ENCODE measurements around the gene MR1.

Gene MR1

DNA sequence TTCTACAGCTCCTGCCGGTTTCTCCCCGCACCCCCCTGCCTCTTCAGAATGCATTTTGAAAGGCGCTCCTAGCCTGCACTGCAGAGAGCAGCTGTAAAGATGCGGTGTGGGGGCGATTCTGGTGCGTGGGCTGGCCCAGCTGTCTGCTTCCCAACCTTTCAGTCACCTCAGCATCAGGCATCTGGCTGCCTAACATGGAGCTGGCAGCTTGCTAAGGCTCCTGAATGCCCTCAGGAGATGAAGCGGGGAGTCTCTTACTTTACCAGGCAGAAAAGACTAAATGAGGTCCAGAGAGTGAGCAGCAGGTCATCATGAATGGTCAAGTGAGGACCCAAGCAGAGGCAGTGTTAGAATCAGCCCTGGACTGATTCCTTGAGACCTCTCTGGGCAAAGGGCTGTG is 63.5 kb downstream of the MR1 start:
- no peak for DNase-seq
- H3K27me3 Mint-ChIP-seq (ENCODE audit: low read depth, poor library complexity), result peaks cover 2% of the 10 kb centered on the region
- H3K4me1 Mint-ChIP-seq, result peaks cover 92% of the 10 kb centered on the region
- peak overlapping the region; percentile 42 for H3K4me3 Mint-ChIP-seq
- H3K27ac Mint-ChIP-seq, result no peak overlapping the region
- H3K36me3 Mint-ChIP-seq (ENCODE audit: low read depth), result peaks cover 5% of the 10 kb centered on the region
- H3K9me3 Mint-ChIP-seq, result no peaks in the 10 kb centered on the region
- TF ChIP-seq, protein P1, sequence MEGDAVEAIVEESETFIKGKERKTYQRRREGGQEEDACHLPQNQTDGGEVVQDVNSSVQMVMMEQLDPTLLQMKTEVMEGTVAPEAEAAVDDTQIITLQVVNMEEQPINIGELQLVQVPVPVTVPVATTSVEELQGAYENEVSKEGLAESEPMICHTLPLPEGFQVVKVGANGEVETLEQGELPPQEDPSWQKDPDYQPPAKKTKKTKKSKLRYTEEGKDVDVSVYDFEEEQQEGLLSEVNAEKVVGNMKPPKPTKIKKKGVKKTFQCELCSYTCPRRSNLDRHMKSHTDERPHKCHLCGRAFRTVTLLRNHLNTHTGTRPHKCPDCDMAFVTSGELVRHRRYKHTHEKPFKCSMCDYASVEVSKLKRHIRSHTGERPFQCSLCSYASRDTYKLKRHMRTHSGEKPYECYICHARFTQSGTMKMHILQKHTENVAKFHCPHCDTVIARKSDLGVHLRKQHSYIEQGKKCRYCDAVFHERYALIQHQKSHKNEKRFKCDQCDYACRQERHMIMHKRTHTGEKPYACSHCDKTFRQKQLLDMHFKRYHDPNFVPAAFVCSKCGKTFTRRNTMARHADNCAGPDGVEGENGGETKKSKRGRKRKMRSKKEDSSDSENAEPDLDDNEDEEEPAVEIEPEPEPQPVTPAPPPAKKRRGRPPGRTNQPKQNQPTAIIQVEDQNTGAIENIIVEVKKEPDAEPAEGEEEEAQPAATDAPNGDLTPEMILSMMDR (IDR thresholded peaks at IDR 0.05), result no peak

DNA sequence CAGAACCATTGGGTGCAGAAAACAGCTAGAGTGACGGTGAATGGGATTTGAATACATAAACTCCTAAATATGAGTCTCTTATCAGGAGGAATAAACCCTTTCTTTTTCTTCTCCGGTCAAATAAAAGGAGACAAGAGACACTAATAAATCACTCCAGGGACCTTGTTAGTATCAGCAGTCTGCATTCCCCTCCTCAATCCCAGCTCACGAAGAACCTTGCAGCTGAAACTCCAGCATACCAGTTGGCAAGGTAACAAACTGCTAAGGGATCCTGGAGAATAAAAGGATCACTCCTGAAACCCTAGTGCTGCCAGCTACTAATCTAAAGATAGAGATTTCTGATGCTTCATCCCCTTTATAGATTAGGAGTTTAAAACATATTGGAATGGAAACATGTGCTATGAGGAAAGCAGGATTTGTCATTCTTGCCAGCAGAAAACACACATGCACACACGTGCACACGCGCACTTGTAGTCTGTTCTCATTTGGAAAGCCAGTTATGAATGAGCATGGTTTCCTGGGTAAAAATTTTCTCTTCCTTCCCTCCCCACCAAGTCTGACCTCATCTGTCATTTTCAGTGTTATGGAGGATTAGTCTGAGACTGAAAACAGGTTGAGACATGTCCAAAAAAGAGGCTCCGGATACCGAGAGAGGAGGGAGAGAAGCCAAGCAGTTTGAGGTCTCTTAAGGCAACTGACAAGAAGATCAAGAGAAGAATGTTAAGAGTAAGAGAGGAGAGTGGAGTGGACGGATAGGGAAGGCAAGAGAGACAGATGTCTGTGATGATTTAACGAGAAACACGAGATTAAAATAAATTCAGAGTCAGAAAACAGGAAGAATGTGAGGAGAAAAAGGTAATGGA is 65.6 kb downstream of the MR1 start:
- H3K4me1 Mint-ChIP-seq, result peaks cover 100% of the 10 kb centered on the region
- no peak for DNase-seq
- peak overlapping the region; percentile 46 for H3K4me3 Mint-ChIP-seq
- TF ChIP-seq, protein P1 (IDR thresholded peaks at IDR 0.05), result no peak
- no peaks in the 10 kb centered on the region for H3K36me3 Mint-ChIP-seq (ENCODE audit: low read depth)
- H3K9me3 Mint-ChIP-seq, result no peaks in the 10 kb centered on the region
- peak overlapping the region; percentile 47 for H3K27ac Mint-ChIP-seq
- H3K27me3 Mint-ChIP-seq (ENCODE audit: low read depth, poor library complexity), result peaks cover 2% of the 10 kb centered on the region

DNA sequence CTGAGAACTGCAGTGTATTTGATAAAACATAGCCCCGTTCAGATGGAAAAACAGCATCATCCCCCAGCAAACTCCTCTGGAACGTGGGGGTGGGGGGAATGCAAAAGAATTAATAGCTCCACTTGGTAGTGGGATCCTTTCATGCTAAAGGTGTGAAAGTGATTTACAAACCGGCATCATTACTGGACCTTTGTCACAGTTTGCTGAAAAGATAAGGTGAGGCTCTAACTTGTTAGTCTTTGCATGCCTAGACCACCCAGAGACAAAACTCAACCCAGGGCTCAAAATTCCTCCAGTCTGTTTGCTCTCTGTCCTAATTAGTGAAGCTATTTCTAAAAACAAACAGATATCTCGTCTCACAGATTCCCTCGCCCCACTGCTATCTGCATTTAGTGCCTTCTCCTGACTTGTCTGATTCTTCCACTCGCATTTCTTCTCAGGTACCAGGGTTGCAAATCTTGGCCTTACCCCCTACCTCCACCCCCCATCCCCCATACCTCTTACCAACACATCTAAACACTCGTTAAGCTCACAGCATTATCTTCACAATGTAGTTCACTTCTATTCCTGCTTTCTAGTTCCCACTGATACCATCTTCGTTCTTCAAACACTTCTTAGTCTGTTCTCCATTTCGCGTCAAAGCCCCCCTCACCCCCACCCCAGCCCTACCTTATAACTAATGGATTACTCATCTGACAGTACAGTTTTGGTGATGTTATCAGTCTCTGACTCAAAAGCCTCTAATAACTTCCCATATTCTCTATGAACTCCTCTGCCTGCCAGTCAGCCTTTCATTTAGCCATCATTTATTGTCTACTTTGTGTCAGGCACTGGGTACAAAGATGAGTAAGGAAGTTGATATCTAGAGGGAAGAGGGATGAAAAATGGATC is 66.5 kb downstream of the MR1 start:
- Mint-ChIP-seq H3K9me3 (no peaks in the 10 kb centered on the region), H3K4me3 (peak overlapping the region; percentile 46), H3K27me3 (ENCODE audit: low read depth, poor library complexity) (peaks cover 2% of the 10 kb centered on the region), H3K27ac (peak overlapping the region; percentile 89), H3K4me1 (peaks cover 94% of the 10 kb centered on the region), H3K36me3 (ENCODE audit: low read depth) (no peaks in the 10 kb centered on the region)
- TF ChIP-seq, protein P1 (IDR thresholded peaks at IDR 0.05), result no peak
- no peak for DNase-seq

DNA sequence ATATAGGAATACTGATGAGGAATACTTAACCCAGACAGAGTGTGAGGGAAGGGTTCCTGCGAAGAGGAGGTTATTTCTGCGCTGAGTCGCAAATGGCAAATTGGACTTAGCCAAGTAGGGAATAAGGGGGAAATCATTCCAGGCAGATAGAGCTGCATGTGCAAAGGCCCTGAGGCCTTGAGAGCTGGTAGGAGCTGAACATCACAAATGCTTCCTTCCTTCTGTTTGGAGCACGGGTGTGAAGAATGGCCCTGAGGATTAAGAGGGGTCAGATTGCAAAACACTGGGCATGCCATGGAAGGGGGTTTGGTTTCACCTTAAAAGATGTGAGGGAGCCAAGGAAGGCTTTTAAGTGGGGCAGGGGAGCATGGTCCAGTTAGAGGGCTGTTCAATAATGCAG is 67.2 kb downstream of the MR1 start:
- Mint-ChIP-seq H3K9me3 (no peaks in the 10 kb centered on the region), H3K36me3 (ENCODE audit: low read depth) (no peaks in the 10 kb centered on the region), H3K4me1 (peaks cover 92% of the 10 kb centered on the region), H3K4me3 (no peak overlapping the region), H3K27ac (peak overlapping the region; percentile 85), H3K27me3 (ENCODE audit: low read depth, poor library complexity) (peaks cover 2% of the 10 kb centered on the region)
- TF ChIP-seq, protein P1 (IDR thresholded peaks at IDR 0.05), result no peak
- DNase-seq, result no peak

DNA sequence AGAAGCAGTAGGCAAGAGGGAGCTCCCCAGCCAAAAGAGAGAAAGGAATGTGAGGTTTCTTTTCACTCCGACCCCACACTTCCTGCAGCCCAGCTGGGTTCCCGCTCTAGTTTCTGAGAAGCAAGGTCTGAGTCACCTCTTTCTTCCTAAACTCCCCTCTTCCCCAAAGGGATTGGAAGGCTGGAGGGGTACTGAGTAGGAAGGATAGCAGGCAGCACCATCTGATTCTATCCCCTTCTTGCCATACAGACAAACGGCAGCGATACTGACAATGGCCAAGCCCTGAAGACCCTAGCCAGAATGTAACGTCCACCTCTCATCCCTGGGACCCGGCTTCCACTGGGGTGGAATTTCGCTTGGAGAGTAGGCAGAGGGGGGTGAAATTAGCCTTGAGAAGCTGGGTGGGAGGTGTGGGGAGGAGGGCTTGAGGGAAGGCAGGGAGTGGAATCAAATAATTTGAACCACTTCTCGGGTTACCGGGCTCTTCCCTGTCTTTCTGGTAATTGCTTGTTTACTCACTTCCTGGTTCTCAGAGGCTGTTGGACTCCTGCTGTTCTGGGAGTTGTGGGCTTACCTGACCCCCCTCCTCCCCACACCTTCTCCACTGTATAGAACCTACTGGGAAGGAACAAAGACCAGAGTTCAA is 67.9 kb downstream of the MR1 start:
- H3K27me3 Mint-ChIP-seq (ENCODE audit: low read depth, poor library complexity), result peaks cover 9% of the 10 kb centered on the region
- H3K9me3 Mint-ChIP-seq, result no peaks in the 10 kb centered on the region
- peaks cover 92% of the 10 kb centered on the region for H3K4me1 Mint-ChIP-seq
- H3K36me3 Mint-ChIP-seq (ENCODE audit: low read depth), result no peaks in the 10 kb centered on the region
- peak; percentile 29 for DNase-seq
- H3K4me3 Mint-ChIP-seq, result peak overlapping the region; percentile 64
- peak overlapping the region; percentile 85 for H3K27ac Mint-ChIP-seq
- TF ChIP-seq, protein P1 (IDR thresholded peaks at IDR 0.05), result no peak
